Activated CD8-positive, alpha-beta T cell treated with anti-CD3 and anti-CD28 coated beads for 36 hours (primary cell): ENCODE results near the gene CD40LG. TPM values are rescaled to one million over a fixed set of nuclear protein-coding genes. Genes with fewer than 3 reads are reported as not detected.

ENCODE experiments used
- ATAC-seq: fragments of 200-7000 bp; cut with Tn5 transposase; one replicate; pipeline ENCODE4 v1.10.0; 2021; ENCODE audit warnings: mild to moderate bottlenecking, moderate library complexity
- CTCF ChIA-PET: fragments of 350-600 bp; sonication (Branson Sonifier 250); formaldehyde crosslinking; loops from one replicate; lab custom pipeline; 2021; ENCODE audit warnings: antibody characterized with exemption; lab: Charles Lee
- POLR2A ChIA-PET: fragments of 350-600 bp; sonication (Branson Sonifier 250); formaldehyde crosslinking; loops from one replicate; lab custom pipeline; 2021; ENCODE audit warnings: antibody characterized with exemption; lab: Charles Lee
- DNase-seq: peaks from one replicate; pipeline ENCODE4 v3.0.0-alpha.2; 2020
- H3K27ac Mint-ChIP-seq: one replicate; pipeline ENCODE4 v1.8.0; 2021; ENCODE audit warnings: mild to moderate bottlenecking, mixed read lengths
- H3K27me3 Mint-ChIP-seq: one replicate; pipeline ENCODE4 v1.8.0; 2021; ENCODE audit warnings: mixed read lengths
- H3K36me3 Mint-ChIP-seq: one replicate; pipeline ENCODE4 v1.8.0; 2021; ENCODE audit warnings: low read depth, mixed read lengths
- H3K4me1 Mint-ChIP-seq: one replicate; pipeline ENCODE4 v1.8.0; 2021; ENCODE audit warnings: low read depth, mixed read lengths
- H3K4me3 Mint-ChIP-seq: one replicate; pipeline ENCODE4 v1.8.0; 2021; ENCODE audit warnings: mild to moderate bottlenecking, moderate library complexity, mixed read lengths
- H3K9me3 Mint-ChIP-seq: one replicate; pipeline ENCODE4 v1.8.0; 2021; ENCODE audit warnings: mixed read lengths
- CTCF ChIP-seq: fragments of 200-600 bp; IDR thresholded peaks from one replicate; pipeline ENCODE4 v1.8.0; 2022; ENCODE audit warnings: antibody characterized with exemption, mild to moderate bottlenecking
- intact Hi-C: fragments of 100-400 bp; cut with micrococcal nuclease; formaldehyde crosslinking; loops from one replicate; pipeline ENCODE4 v1.10.0; 2022
- total RNA-seq, 2 experiments: library from RNA; stranded (reverse); gene quantifications; one replicate each; pipeline ENCODE4 v1.2.3, GENCODE V29; 2021

CD40LG gene
- total RNA-seq, 2 experiments from 2014 or later, result 2.6 to 3.1 TPM

GRCh38 chrX:136679531-136679930 is 31.6 kb downstream of the CD40LG start:
- TF ChIP-seq CTCF, result no peak
- H3K4me3 Mint-ChIP-seq, result no peak overlapping the region
- ChIA-PET CTCF (no interaction called here), POLR2A (no interaction called here)
- no peak overlapping the region for H3K27ac Mint-ChIP-seq
- no peak for DNase-seq
- peaks cover 42% of the 10 kb centered on the region for H3K36me3 Mint-ChIP-seq
- H3K27me3 Mint-ChIP-seq, result no peaks in the 10 kb centered on the region
- no peak for ATAC-seq
- H3K9me3 Mint-ChIP-seq, result no peaks in the 10 kb centered on the region
- intact Hi-C loops, result no loop called here
- peaks cover 43% of the 10 kb centered on the region for H3K4me1 Mint-ChIP-seq

- DNase-seq (no peak), ATAC-seq (no peak)
- Mint-ChIP-seq H3K27ac (no peak overlapping the region), H3K4me1 (peaks cover 27% of the 10 kb centered on the region), H3K9me3 (no peaks in the 10 kb centered on the region), H3K27me3 (no peaks in the 10 kb centered on the region), H3K36me3 (peaks cover 36% of the 10 kb centered on the region), H3K4me3 (no peak overlapping the region)
- no peak for TF ChIP-seq CTCF
- intact Hi-C loops, result no loop called here
- POLR2A ChIA-PET, result no interaction called here
- CTCF ChIA-PET, result interaction anchor here (1.0 kb wide), 1 partner anchor 74 kb away, joined by 3 read pairs; no protein-coding TSS in a partner anchor
Measured at GRCh38 chrX:136684120-136684519, 36.2 kb downstream of the CD40LG start.

- intact Hi-C loops, result loop anchor here (5.0 kb wide), 1 partner anchor 60 kb away; no protein-coding TSS in a partner anchor
- Mint-ChIP-seq H3K36me3 (peaks cover 26% of the 10 kb centered on the region), H3K27me3 (no peaks in the 10 kb centered on the region), H3K4me3 (no peak overlapping the region), H3K9me3 (no peaks in the 10 kb centered on the region), H3K27ac (peak overlapping the region; percentile 85), H3K4me1 (peaks cover 51% of the 10 kb centered on the region)
- DNase-seq (peak; percentile 71), ATAC-seq (peak; percentile 82)
- POLR2A ChIA-PET, result no interaction called here
- CTCF ChIA-PET, result no interaction called here
- no peak for TF ChIP-seq CTCF
Measured at GRCh38 chrX:136687457-136687856, 39.5 kb downstream of the CD40LG start.

- Mint-ChIP-seq H3K27me3 (no peaks in the 10 kb centered on the region), H3K9me3 (no peaks in the 10 kb centered on the region), H3K36me3 (peaks cover 28% of the 10 kb centered on the region), H3K27ac (peak overlapping the region; percentile 80), H3K4me3 (peak overlapping the region; percentile 21), H3K4me1 (peaks cover 65% of the 10 kb centered on the region)
- TF ChIP-seq CTCF, result no peak
- CTCF ChIA-PET, result interaction anchor here (1.0 to 1.5 kb wide), 2 partner anchors 81 to 113 kb away, joined by 3 to 4 read pairs; no protein-coding TSS in a partner anchor
- POLR2A ChIA-PET, result no interaction called here
- no peak for ATAC-seq
- peak; percentile 22 for DNase-seq
- intact Hi-C loops, result loop anchor here (5.0 kb wide), 1 partner anchor 62 kb away; no protein-coding TSS in a partner anchor
Measured at GRCh38 chrX:136689436-136689835, 41.5 kb downstream of the CD40LG start.

- ATAC-seq (no peak), DNase-seq (no peak)
- Mint-ChIP-seq H3K9me3 (no peaks in the 10 kb centered on the region), H3K27ac (peak overlapping the region; percentile 67), H3K36me3 (peaks cover 31% of the 10 kb centered on the region), H3K4me1 (peaks cover 82% of the 10 kb centered on the region), H3K27me3 (no peaks in the 10 kb centered on the region), H3K4me3 (no peak overlapping the region)
- CTCF ChIA-PET, result interaction anchor here (1.2 to 1.6 kb wide), 2 partner anchors 10 to 82 kb away, joined by 3 to 5 read pairs; no protein-coding TSS in a partner anchor
- POLR2A ChIA-PET, result no interaction called here
- intact Hi-C loops, result loop anchor here (5.0 to 10.0 kb wide), 2 partner anchors 104 to 196 kb away; partner anchors contain the start of gene HTATSF1
- TF ChIP-seq CTCF, result no peak
Measured at GRCh38 chrX:136691028-136691809, 43.3 kb downstream of the CD40LG start.
